ENCODE results near the gene KRTAP5-7. TPM values are rescaled to one million over a fixed set of nuclear protein-coding genes. Genes with fewer than 3 reads are reported as not detected.
"Not testable (repeated sequence)": the region's sequence is repeated elsewhere in the genome, so short reads cannot be mapped to it uniquely, and the experiment has no call there.

KRTAP5-7 gene
- total and polyA plus RNA-seq, 11 donors, result not detected

GRCh38 chr11:71572811-71573210 is 45.7 kb downstream of the KRTAP5-7 start:
- Histone ChIP-seq H3K36me3 (no peaks in the 10 kb centered on the region), H3K27me3 (peaks cover 0 to 40% (median 0%) of the 10 kb centered on the region in 9 donors), H3K9me3 (no peaks in the 10 kb centered on the region), H3K27ac (no peak overlapping the region), H3K4me3 (no peak overlapping the region), H3K4me1 (no peaks in the 10 kb centered on the region)
- WGBS, 4 donors, result 75 to 82% (median 79%) methylated on average over 11 of the region's 11 CpGs
- intact Hi-C loops (cut with DNase I), result no loop called here
- TF ChIP-seq POLR2A (IDR thresholded peaks at IDR 0.05) (no peak), CTCF (IDR thresholded peaks at IDR 0.05) (no peak)
- DNase-seq (no peak), ATAC-seq (peak in 1 of 4 donors; percentile 36)

DNA sequence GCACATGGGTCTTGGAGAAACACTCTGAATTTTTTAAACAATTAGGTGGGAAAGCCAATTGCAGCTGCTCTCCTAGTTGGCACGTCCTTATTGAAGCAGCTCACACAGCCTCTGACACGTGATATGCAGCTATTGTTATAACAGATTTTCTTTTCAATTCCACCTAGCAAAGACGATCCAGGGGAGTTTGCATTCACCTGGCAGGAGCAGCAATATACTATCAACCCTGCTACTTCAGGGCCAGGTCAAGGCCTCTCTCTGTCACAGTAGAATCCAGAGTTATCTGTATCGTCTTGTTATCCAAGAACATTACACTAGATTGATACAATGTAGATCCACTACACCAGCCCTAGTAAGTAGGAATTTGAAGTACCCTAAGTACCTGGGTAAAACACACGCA is 47.4 kb downstream of the KRTAP5-7 start:
- Histone ChIP-seq H3K27me3 (peaks cover 0 to 35% (median 0%) of the 10 kb centered on the region in 9 donors), H3K9me3 (no peaks in the 10 kb centered on the region), H3K27ac (no peak overlapping the region), H3K4me3 (no peak overlapping the region), H3K36me3 (no peaks in the 10 kb centered on the region), H3K4me1 (no peaks in the 10 kb centered on the region)
- intact Hi-C loops (cut with DNase I), result no loop called here
- ATAC-seq (no peak), DNase-seq (no peak)
- 72 to 74% (median 73%) methylated on average over 5 of the region's 5 CpGs for WGBS, 4 donors
- no peak for TF ChIP-seq POLR2A (IDR thresholded peaks at IDR 0.05)
- no peak for TF ChIP-seq CTCF (IDR thresholded peaks at IDR 0.05)

- peaks cover 0 to 35% (median 0%) of the 10 kb centered on the region in 9 donors for H3K27me3 ChIP-seq
- TF ChIP-seq CTCF (IDR thresholded peaks at IDR 0.05), result no peak
- no peak for TF ChIP-seq POLR2A (IDR thresholded peaks at IDR 0.05)
- peaks cover 0 to 6% (median 0%) of the 10 kb centered on the region in 12 donors for H3K4me1 ChIP-seq
- intact Hi-C loops (cut with DNase I), result no loop called here
- no peak overlapping the region for H3K4me3 ChIP-seq
- ATAC-seq (no peak), DNase-seq (no peak)
- no peak overlapping the region for H3K27ac ChIP-seq
- 79 to 90% (median 82%) methylated on average over 4 of the region's 4 CpGs for WGBS, 4 donors
- no peaks in the 10 kb centered on the region for H3K36me3 ChIP-seq
- H3K9me3 ChIP-seq, result no peaks in the 10 kb centered on the region
These were observed 48.8 kb downstream of the KRTAP5-7 start for GRCh38 chr11:71575723-71576424.

GRCh38 chr11:71576688-71577465 is 49.8 kb downstream of the KRTAP5-7 start:
- H3K27ac ChIP-seq; ATAC-seq; intact Hi-C loops (cut with DNase I); H3K4me3 ChIP-seq; H3K9me3 ChIP-seq; H3K4me1 ChIP-seq; DNase-seq; H3K36me3 ChIP-seq: not testable (repeated sequence)
- H3K27me3 ChIP-seq, result peaks cover 0 to 31% (median 0%) of the 10 kb centered on the region in 9 donors
- 89 to 92% (median 91%) methylated on average over 38 to 41 of the region's 41 CpGs for WGBS, 4 donors

Data from heart left ventricle (tissue), 16 donors.